CD4-positive, alpha-beta T cell treated with Interleukin-12 subunit alpha and Interleukin-12 subunit beta, for 1 hour (primary cell): ENCODE results near the gene MTA3.

ENCODE experiments used
- DNase-seq: peaks from one replicate; pipeline ENCODE4 v3.0.0-alpha.2; 2020

The MTA3 gene

DNA sequence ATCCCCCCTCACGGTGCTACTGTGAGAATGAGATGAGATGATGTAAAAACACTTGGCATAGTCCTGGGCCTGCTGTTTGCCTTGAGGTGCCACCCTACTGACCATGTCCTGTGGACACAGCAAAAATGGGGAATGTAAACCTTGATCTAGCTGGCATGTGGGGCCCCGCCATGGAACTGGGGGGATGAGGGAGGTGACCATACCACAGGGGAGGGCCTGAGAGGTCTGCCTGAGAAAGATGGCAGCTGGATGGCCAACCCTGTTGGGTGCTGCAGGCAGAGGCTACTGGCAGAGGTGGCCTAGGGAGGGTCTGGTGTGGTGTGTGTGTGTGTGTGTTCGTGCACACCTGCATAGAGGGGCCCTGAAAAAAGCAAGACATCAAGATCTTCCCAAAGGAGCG lies 223.2 kb downstream of the MTA3 start:
- DNase-seq: no peak

DNA sequence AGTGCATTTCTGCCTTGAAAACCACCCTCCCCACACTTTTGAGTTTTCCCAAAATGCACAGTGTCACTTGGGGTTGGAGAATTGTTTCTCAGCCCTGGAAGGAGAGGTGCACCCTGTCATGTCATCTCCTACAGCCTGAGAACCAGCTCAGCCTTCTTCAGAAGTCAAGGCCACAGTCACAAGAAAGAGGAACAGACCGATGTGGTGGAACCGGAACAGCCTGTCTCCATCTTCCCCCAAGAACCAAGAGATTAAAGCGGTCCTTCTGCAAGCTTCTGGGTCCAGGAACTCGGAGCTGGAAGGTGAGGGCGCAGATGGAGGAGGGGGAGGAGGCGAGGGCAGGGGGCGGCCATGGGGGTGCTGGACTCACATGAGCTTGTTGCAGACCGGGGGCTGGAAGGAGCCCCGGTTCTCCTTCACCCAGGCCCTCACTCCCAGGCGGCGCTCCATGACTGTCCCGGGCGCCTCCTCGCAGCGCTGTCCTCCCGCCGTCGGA lies 223.7 kb downstream of the MTA3 start:
- no peak for DNase-seq

DNA sequence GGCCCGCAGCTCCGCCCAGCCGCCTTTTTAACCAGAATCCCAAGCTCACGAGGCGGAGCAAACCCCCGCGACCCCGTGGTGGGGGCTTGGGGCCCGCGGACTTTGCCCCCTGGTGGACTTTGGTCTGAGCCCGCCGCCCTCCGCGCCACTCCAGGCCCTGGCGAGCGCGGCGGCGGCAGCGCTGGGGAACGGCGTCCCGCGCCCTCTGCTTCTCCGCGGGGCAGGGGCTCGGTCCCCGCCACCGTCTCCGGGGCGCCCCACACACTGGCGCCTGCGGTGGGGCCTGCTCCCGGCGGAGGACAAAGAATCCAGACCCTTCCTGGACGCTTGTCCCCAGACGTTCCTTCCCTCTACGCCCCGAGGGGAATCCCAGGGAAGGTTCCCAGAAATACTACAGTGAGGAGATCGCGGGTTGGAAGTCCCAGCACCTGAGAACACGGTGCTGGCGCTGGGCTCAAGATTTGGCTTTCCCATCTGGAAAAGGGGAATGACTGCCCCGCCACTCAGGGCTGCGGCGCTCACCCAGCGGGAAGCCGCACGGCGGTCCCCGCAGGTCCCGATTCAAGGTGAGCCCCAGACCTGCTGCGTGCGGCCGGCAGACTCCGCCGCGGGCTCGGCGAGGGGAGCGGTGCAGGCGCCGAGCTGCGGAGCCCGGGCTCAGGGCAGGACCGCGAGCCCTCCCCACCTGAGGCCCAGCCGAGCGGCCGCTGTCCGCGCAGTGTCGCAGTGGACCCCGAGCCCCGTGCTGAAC lies 224.3 kb downstream of the MTA3 start, which contains the start of gene HAAO:
Gene HAAO, minus strand, starts transcription at position 1 of the 751 bp plus-strand sequence. CDS start 47 bp downstream, outside the sequence.
- DNase-seq: no peak

DNA sequence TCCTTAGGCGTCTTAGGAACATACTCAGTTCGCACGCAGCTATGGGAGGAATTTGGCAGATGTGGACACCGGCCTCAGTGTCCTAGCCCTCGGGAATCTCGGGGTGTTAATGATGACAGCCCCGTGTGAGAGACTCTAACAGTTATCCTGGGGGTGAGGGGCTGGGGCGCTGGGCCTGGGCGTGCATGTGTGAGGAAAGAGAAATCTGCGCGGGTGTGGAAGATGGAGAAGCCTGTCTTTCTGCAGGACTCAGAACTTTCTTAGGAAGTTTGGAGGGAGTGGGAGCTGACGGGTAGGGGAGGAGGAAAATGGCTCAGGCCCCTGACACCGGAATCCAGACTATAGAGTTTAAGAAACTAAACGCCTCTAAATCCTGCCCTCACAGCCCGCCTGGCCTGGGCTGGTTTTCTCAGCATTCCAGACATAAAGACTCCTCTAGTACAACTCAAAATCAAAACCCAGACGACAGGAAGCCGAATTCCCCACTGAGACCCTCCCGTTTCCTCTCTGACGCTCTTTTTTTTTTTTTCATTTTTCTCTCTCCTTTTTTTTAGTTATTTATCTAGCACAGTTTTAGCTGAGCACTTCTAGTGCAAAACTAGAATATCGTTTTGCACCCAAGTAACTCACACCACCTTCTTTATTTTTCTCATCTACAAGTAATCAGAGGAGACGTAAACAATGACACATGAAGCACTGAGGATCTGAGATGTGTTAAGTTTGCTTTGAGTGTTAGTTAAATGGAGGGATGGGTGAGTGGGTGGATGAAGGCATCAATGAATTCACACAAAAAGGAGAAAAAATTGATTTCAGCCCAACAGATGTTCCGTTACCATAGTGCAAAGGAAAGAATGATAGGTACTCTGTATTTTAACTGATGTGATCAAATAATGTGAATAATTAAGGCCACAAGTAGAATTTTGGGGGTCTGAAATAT lies 225.2 kb downstream of the MTA3 start:
- DNase-seq: no peak

DNA sequence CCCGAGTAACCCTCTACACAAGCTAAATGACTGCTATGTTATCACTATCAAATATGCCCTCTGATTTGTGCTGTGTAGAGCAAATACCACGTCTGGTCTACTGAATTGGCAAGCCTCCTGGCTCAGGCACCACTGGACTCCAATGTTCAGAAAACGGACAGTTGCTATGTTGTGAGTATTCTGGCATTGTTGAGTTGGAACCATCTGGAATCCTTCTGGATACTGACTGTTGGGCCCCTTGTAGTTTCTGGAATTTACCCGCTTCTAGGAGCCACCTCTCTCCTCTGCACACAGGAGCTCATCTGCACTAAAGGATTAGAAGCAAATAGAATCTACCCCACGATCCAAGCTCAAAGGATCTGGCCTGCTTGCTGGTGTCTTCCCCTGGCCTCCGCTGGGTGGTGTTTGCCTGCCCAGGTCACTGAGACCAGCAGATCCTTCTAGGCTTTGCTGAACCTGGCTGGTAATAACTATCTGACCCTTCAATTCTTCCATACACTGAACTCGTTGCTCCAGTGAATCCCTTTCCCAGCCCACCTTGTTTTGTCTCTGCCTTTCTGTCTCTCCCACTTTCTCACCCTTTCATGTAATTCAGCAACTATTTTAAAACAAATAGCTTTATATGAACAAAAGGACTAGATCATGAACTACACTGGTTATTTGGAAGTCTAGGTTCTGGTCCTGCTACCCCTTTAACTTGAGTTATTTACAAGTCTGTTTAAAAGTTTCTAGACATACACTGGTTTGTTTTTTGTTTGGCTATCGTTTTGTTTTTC lies 226.0 kb downstream of the MTA3 start:
- no peak for DNase-seq

DNA sequence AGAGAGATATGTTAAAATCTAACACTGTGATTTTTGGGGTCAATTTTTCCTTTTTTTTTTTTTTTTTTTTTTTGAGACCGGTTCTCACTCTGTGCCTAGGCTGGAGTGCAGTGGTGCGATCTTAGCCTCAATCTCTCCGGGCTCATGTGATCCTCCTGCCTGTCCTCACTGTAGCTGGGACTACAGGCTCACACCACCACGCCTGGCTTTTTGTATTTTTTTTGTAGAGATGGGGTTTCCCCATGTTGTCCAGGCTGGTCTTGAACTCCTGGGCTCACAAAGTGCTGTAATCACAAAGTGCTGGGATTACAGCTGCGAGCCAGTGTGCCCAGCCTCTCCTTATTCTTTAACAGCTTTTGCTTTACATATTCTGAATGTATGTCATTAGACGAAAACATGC lies 226.8 kb downstream of the MTA3 start:
- no peak for DNase-seq

DNA sequence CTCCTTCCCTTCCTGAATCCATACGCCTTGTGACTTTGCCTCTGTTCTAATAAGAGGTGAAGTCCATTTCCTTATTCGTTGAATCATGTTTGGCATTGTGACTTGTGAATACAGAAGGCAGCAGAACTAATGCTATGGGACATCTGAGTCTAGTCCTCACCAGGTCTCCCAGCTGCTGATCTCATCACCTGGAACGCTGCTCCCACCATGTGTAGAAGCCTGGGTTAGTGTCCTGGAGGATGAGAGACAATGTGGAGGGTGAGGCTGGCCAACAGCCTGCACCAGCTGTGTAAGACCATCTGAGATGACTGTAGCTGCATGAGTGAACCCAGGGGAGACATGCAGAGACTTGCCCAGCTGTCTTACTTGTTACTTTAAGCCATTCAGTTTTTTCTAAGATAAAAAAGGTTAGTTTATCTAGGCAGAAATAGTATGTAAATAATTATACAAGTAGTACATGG lies 227.4 kb downstream of the MTA3 start:
- DNase-seq: no peak

DNA sequence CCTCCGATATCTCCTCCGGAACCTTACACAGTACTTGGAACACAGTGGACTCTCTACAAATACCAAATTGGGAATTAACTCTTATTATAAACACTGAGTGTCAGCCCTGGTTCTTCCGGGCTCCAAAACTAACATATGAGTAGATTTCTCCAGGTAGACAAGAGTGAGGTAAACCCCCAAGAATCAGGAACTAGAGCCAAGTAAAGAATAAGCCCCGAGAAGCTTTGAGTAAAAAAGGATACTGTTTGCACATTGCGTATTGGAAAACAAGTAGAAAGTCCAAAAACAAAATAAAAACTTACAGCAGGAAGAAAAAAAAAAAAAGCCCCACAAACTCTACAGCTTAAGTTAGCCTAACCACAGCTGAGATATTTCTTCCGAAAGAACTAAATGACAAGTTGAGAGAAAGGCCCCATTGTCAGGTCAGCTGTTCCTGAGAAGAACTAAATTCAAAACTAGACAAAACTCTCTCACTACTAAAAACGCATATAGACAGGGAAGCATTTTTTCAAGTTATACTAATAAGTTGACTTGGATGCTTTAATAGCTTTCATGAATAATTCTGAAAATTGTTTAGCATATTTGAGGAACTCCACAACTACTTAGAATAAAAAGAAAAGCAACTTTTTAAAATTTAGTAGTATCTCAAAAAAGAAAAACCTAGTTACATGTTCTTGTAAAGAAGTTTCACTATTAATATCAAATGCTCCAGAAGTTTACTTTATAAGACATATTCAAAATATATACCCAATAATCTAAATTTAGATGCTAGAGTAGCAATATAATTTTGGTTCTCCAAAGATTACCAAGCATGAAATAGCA lies 228.2 kb downstream of the MTA3 start:
- DNase-seq: no peak

DNA sequence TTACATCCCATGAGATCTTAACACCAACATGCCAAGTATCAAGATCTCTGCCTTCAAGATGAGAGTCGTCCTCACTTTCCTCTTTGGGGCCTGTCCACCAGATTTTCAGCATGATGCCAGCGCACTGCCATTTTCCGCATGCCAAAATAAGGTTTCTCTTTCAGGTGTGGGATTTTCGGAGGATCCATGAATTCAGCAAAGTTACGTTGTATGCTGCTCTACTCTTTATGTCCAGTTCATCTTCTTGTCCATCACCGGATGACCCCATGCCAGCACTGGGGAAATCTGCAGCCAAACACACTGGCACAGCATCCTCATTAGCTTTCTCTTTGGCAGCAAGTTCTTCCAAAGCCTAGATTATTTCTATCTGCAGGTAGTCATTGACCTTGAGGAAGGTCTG lies 228.8 kb downstream of the MTA3 start:
- DNase-seq: no peak

DNA sequence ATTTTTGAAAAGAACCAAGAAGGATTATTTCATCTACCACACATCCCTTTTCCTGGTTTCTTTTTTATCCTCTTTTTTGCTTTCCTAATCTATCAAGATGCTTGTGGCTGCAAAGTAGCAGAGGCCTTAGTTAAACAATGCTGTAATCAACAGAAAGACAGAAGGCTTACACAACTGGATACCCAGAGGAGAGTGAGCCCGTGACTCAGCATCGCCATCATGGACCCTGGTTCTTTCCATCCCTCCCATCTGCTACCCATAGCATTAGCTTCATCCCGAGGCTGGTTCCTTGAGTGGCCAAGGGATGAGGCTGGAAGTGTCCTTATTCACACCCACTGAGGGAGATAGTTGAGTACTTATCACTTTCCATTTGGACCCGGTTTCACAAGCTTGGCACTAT lies 231.4 kb downstream of the MTA3 start:
- no peak for DNase-seq

DNA sequence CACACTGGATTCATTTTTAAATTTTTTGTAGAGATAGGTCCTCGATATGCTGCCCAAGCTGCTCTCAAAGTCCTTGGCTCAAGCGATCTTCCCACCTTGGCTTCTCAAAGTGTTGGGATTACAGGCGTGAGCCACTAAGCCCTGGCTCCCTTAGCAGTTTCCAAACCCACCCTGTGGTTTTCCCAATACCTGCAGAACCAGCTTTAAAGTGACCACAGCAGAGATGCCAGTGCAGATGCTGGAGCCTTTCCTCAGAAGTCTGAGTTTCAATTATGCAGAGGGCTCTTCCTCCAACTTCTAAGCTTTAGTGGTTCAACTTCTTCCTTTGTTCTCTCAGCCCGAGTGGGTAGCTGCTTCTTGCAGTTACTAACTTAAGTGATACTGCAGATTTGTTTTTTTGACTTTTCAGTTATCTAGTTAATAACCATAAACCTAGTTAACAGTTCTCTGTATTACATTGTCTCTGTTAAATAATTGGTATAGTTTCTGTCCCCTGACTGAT lies 232.1 kb downstream of the MTA3 start:
- no peak for DNase-seq

DNA sequence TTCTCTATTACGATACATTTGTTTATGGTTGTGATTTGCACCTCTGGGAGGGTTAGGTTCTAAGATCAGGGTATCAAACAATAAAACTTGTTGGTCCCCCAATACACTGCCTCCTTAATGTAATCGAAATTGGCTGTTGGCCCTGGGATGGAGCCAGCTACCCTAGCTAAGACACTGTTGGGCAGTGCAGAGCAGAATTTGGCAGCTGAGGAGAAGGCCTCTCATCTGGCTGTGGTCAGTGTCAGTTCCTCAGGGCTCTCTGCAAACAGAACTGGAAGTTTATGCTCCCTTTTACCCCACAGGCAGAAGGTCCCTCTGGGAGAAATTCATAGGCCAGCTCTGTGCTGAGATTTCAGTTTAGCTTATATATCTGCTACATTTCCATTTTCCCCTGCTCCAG lies 232.5 kb downstream of the MTA3 start:
- DNase-seq: no peak

DNA sequence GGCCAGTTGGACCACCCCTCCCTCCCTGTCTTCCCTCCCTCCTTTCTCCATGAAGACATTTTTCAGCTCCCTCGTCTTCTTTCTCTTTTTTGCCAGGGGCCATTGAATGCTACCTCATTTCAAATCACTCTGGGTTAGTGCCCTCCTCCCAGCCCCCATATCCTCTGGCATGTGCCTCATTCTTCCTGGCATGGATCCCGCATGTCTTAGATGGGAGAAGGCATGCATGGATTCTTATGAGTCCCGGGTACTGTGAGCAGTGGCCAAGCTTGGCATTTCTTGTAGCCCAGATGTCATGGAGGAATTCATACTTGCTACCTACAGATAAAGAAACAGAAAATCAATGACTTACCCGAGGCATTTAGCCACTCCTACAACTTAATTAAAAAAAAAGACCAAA lies 232.9 kb downstream of the MTA3 start:
- DNase-seq: no peak

DNA sequence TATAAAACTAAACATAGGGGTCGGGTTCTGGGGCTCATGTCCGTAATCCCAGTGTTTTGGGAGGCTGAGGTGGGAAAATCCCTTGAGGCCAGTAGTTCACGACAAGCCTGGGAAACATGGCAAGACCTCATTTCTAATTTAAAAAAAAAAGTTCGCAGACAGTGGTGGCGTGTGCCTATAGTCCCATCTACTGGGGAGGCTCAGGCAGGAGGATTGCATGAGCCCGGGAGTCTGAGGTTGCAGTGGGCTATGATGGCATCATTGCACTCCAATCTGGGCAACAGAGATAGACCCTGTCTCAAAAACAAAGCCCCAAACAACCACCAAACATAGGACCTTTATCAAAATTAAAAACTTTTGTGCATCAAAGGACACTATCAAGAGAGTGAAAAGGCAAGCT lies 233.7 kb downstream of the MTA3 start:
- DNase-seq: no peak

DNA sequence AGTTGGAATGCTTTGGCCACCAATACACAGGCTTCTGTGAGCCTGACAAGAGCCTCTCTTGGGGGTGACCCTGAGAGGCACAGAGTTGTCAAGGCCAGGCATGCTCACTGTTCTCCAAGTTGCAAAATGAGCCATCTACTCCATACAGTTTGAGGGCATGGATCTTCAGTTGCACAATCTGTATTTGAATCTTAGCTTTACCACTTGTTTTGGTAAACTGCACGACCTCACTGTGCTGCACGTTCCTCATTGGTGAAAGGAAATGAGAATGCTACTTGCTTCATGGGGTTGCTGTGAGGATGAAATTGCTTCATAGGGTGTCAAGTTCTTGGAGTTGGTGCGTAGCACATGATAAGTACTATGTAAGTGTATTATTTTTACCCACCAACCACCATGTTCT lies 235.9 kb downstream of the MTA3 start:
- no peak for DNase-seq

DNA sequence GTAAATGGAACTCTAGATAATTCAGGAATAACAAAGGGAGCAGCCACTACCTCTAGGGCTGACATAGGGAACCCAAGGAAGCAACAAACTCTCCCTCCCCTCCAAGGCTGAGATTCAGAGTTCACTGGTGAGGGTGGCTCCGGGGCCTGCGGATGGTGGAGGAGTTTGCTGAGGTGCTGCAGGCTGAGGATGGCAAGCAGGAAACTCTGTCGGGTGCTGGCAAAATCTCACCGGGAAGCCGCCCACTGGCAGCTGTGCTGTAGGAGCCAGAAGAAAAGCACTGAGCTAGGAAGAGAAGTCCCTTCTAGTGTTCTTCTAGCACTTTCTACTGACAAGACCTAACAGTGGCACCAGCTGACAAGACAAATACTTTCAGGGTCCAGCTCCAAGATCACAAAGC lies 236.5 kb downstream of the MTA3 start:
- DNase-seq: no peak
